Measurements from ENCODE around the gene BAD.
A peak's percentile ranks its signal among the peaks of the same experiment; 100 is the strongest.
"Not testable (repeated sequence)": the region's sequence is repeated elsewhere in the genome, so short reads cannot be mapped to it uniquely, and the experiment has no call there.

BAD gene

DNA sequence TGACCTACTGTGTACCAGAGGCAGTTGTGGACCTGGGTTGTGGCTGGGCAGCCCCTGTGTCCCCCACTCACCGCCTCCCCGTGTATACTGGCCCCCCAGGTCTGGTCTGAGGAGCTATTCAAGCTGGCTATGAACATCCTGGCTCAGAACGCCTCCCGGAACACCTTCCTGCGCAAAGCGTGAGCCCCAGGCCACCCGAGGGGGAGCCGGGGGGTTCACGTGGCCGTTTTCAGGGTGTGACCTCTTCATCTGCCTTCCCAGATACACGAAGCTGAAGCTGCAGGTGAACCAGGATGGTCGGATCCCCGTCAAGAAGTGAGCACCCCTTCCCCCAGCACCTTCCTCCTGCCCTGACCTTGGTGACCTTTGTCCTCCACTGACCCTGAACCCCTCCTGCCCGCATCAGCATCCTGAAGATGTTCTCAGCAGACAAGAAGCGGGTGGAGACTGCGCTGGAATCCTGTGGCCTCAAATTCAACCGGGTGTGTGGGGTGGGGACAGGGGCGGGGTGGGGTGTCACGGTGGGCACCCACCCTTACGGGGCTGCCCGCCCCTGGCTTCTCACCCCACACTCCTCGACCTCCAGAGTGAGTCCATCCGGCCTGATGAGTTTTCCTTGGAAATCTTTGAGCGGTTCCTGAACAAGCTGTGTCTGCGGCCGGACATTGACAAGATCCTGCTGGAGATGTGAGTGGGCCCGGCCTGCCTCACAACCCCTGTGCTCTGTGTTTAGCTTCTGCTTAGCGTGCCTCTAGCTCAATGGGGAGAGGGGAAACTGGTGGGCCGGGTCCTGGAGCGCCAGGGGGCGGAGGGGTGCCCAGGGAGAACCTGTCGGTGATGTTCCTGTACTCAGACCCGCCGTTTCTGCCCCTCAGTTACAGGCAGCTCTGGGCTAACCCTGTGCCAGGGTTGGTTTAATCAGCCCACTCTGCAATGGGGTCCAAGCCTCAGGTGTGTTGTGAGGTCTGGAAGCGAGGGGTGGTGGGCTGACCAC is 29.0 kb downstream of the BAD start:
- no peak for DNase-seq

GRCh38 chr11:64254326-64254725 is 30.1 kb downstream of the BAD start:
- DNase-seq, result no peak

DNA sequence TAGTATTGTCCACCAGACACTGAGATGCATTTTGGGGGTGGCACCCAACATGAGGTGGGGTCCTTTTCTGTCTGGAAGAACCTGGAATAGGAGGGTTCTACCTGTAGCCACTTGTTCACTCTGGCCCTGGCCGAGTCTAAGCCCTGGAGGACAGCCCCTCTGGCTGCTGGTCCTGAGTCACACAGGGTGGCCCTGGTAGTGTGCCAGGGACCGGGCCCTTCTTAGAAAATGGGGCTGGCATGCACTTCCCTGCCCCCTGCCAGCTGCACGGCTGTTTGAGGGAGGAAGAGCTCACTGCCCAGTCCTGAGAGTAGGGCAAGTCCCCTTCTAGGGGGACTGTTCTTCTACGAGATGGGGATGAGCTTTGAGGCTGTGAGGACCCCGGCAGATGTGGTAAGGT is 31.0 kb downstream of the BAD start:
- no peak for DNase-seq

GRCh38 chr11:64253043-64253442 is 31.4 kb downstream of the BAD start:
- DNase-seq, result no peak

GRCh38 chr11:64252003-64252872 is 32.2 kb downstream of the BAD start:
- DNase-seq, result no peak

- DNase-seq, result no peak
Measured at GRCh38 chr11:64251753-64252002, 32.8 kb downstream of the BAD start.

GRCh38 chr11:64251016-64251752 is 33.3 kb downstream of the BAD start, which contains the start of gene PLCB3:
PLCB3 (plus strand) TSS chr11:64251530; CDS start chr11:64251650, 120 bp downstream.
- DNase-seq, result no peak

- DNase-seq, result no peak
Measured at GRCh38 chr11:64250415-64251015, 34.0 kb downstream of the BAD start.

DNA sequence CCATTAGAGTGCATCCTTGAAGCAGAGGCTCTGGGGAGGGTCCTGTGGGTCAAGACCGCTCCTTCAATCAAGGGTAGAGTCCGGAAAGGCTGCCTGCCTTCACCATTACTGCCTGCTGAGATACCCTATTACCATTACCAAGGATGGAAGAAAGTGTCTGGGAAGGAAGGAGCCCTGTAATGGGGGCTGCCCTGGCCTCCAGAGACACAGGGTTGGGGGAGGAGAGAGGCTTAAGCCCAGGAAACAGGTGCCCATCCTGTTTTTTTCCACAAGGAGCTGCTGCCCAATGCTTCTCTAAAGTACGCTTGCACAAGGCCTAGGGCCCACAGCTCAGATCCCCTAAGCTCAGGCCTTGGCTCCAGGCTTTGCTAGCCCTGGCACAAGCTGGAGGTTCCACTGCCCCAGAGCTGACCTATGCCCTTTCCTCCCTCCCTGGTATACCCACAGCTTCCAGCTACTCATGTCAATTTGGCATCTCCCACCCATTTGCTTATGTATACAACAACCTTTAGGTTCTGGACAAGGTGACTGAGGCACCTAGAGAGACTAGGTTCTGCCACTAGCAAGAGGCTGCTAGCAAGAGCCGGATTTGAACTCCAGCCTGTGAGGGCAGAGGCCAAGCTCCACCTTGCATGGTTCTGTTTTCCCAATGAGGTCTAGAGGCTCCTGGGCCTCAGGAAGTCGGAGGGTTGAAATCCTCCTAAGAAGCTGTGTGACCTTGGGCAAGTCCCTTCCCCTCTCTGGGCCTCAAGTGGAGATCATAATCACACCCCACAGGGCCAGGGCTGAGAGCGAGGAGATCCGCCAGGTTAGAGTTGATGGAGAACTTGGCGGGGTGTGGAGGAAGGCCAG is 34.7 kb downstream of the BAD start:
- no peak for DNase-seq

- DNase-seq, result no peak
Measured at GRCh38 chr11:64249038-64249437, 35.4 kb downstream of the BAD start.

DNA sequence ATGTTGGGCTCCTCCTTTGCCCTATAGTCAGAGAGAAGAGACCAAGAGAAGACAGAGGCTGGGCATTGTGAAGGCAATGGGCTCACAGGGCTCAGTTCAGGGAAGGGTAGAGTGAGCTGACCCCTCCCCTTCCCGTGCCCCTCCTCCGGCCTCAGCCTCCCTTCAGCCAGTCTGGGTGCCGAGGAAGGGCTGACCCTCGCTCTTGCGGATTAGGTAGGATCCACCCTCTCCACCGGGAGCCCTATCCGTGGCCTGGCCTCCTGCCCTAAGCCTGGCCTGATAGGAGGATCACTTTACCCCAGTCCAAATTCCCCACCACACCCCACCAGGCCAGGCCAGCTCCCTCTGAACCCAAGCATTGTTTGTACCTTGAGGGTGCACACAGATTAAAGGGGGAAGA is 35.9 kb downstream of the BAD start:
- no peak for DNase-seq

GRCh38 chr11:64247729-64248531 is 36.5 kb downstream of the BAD start:
- no peak for DNase-seq

DNA sequence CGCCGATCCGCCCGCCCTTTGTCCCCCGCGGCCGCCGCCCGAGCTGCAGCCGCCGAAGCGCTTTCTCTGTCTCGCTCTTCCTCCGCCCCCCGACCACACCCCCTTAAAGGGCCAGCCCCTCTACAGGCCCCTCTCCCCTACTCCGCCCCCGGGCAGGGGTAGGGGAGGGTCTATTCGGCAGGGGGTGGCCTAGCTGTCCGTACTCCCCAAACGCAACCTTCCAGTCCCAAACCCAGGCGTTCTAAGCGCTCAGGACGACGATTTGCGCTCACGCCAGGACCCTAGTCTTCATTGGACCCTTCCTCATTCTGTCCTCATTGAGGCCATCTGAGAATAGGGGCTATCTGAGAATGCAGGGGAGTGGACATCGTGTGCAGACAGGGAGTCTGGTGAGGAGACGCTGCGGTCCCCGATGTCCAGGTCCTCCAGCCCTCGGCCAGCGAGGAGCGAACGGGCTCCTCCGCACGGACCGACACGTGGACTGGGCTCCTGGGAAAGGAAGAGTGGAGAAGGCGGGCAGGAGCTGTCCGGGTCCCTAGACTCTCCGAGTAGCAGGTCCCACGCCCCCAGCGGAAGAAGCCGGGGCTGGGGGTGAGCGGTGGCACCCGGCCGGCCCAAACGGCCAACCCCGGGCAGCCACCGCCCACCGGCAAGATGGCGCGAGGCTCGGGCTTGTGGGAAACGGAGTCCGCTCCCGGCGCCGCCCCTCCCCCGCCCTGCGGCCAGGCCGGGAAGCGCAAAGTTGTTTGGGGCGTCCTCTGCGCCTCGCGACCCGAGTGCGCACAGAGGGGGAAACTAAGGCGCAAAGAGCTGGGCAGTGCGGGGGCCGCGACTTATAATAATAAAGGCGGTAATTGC is 37.4 kb downstream of the BAD start, which contains the start of gene PPP1R14B:
Gene PPP1R14B, minus strand, starts transcription at position 73 of the 858 bp plus-strand sequence. CDS start 270 bp downstream, outside the sequence.
- DNase-seq, result peak; percentile 82

DNA sequence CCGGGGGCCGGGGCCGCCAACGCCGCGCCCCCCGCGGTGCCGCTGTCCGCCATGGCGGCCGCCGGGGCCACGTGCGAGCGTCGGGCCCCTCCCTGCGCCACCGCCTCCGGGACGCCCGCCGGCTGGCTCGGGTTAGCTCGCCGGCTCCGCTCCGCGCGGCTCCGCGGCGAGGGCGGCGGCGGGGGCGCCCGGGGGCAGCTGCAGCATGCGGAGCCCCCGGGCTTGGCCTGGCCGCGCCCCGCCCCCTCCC is 37.9 kb downstream of the BAD start:
- not testable (repeated sequence) for DNase-seq

DNA sequence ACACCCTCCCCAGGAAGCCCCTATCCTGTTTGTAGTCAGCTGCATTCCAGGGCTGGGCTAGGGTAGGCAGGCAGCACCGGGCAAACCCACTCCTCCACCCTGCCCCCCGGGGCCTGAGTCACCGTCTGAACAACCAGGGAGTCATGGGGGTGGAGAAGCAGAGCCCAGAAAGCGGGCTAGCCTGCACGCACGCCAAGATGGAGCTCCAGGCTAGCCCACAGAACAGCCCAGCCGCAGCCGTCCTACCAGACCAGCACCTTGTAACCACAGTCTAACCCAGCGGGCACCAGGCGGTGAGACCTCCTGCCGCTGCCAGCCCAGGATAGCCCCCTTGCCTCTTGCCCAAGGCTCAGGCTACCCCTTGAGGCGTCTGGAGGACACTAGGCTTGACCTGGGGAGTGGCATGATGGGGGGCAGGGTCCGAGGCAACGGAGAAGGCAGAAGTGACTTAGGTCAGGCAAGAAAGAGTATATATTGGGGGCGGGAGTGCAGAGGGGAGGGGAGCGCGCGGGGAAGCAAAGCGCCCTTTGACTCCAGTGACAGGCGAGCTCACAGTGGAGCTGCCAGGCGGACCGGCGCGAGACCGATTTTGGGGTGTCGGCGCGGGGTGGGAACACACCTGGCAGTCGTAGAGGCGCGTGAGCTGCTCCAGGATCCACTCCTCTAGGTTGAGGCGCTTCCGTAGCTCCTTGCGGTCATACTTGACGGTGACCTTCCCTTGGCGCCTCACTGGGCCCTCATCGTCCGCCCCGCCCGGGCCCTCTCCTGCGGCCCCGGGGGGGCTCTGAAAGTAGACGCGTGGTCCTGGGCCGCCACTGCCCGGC is 38.5 kb downstream of the BAD start:
- DNase-seq, result no peak

- no peak for DNase-seq
Measured at GRCh38 chr11:64245401-64245796, 39.1 kb downstream of the BAD start.

GRCh38 chr11:64244966-64245365 is 39.5 kb downstream of the BAD start:
- DNase-seq, result no peak

DNA sequence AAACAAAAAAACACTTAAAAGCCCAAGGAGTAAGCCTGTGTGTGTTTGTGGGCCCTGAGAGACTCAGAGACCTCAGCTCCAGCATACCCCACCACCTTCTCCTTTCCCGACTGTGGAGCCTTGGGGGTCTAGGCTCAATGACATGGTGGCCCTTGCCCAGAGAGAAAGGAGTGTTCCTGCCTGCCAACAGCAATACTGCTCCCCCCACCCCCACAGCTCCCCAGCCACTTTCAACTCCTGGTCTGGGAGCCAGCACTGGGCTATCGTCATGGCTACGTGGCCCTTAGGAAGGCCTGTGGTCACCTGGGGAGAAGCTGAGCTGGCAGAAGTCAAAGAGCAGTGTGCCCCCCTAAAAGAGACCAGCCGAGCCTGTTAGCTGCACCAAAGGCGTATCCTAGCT is 40.4 kb downstream of the BAD start:
- no peak for DNase-seq

GRCh38 chr11:64243236-64243854 is 41.1 kb downstream of the BAD start:
- no peak for DNase-seq

Measured in NCI-H510A (cell line).